ENCODE results near the gene MACROD2. TPM values are rescaled to one million over a fixed set of nuclear protein-coding genes. Genes with fewer than 3 reads are reported as not detected.

The MACROD2 gene
- total and polyA plus RNA-seq, 2 of the 4 experiments (the other 2 are of a cell fraction): not detected

DNA sequence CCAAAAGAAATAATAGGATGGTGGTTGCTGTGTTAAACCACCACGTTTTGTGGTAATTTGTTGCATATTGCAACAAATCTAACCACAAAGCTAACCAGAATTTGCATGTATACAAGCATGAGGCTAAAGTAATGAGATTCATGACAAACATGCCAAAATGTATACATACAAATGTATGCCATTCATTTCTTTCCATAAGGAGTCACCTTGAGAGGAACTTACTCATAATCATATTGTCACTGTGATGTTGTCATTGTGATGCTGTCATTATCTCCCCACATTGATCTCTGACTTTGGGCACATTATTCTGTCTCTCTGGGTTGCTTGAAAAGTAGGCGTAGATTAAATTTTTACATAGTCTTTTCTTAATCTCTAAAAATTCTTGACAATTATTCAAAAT is 1228.9 kb downstream of the MACROD2 start:
- in situ Hi-C loops (cut with MboI; ENCODE audit: low sequenced_read_pairs): no loop called here
- Histone ChIP-seq H2BK120ac (ENCODE audit: low read depth, low read length) (no peak overlapping the region), H3K56ac (ENCODE audit: extremely low read depth, insufficient read depth, low read length) (no peak overlapping the region), H4K20me1 (ENCODE audit: insufficient read depth, low read length) (no peaks in the 10 kb centered on the region), H4K91ac (ENCODE audit: insufficient read depth, low read depth, low read length) (no peak overlapping the region), H2BK5ac (ENCODE audit: low read depth, low read length, poor library complexity, severe bottlenecking) (no peak overlapping the region), H3K14ac (replicated peaks; ENCODE audit: low read depth, low read length) (no peak overlapping the region), H3K36me3 (ENCODE audit: control insufficient read depth, insufficient read depth, low read length) (no peaks in the 10 kb centered on the region), H3K4ac (ENCODE audit: low read depth, low read length) (no peak overlapping the region), H3K4me1 (ENCODE audit: control insufficient read depth, insufficient read depth, low read length) (no peaks in the 10 kb centered on the region), H3K9me3 (ENCODE audit: control insufficient read depth, insufficient read depth, low read length) (peaks cover 10% of the 10 kb centered on the region), H4K5ac (ENCODE audit: low read depth, low read length) (no peak overlapping the region), H4K8ac (ENCODE audit: low read depth in 2 of 2, low read length in 2 of 2) (no peak overlapping the region), H3K79me1 (ENCODE audit: low read depth in 1 of 2, low read length in 2 of 2) (no peaks in the 10 kb centered on the region), H3K18ac (ENCODE audit: low read depth, low read length) (no peak overlapping the region), H2BK15ac (ENCODE audit: low read depth, low read length) (no peak overlapping the region), H2AFZ (replicated peaks; ENCODE audit: low read length, poor library complexity) (no peak overlapping the region), H3K9ac (ENCODE audit: low read depth, low read length) (no peak overlapping the region), H3K4me2 (ENCODE audit: low read depth, low read length) (no peak overlapping the region), H3K27ac (ENCODE audit: insufficient read depth, low read length) (no peak overlapping the region), H2AK9ac (replicated peaks; ENCODE audit: low read depth, low read length, poor library complexity) (no peak overlapping the region), H2BK20ac (ENCODE audit: low read depth, low read length) (no peak overlapping the region), H2AK5ac (ENCODE audit: low read depth, low read length) (no peak overlapping the region), H3K27me3 (ENCODE audit: control insufficient read depth, insufficient read depth, low read length) (no peaks in the 10 kb centered on the region), H3K9me1 (ENCODE audit: insufficient read depth, low read length) (no peaks in the 10 kb centered on the region), H3K23ac (ENCODE audit: low read depth, low read length) (no peak overlapping the region), H3K4me3 (ENCODE audit: insufficient read depth, low read depth, low read length) (no peak overlapping the region)
- ChIA-PET POLR2A (ENCODE audit: unreplicated experiment) (no interaction called here), CTCF (no interaction called here)
- no TSS peak for BruUV-seq (replicated peaks)
- dilution Hi-C loops (cut with HindIII; ENCODE audit: low sequenced_read_pairs, unreplicated experiment): no loop called here
- no peak for TF ChIP-seq MAZ (IDR thresholded peaks at IDR 0.05; ENCODE audit: borderline replicate concordance, low read depth, low read length)
- TF ChIP-seq RFX5 (IDR thresholded peaks at IDR 0.05; ENCODE audit: low read depth, low read length): no peak
- DNase-seq (no peak), ATAC-seq (ENCODE audit: low read depth) (no peak)
- intact Hi-C loops (cut with micrococcal nuclease): no loop called here
- WGBS, 2 experiments (ENCODE audit: extremely low coverage in 2 of 2, insufficient read length in 1 of 2): no CpG with 5 or more reads among the region's 2 CpGs

Data from IMR-90 (cell line).